ENCODE results near the gene CCP110.

Gene CCP110

GRCh38 chr16:19601083-19601976, 77.6 kb downstream of the CCP110 start:
- no peak for DNase-seq
